H1 (cell line): ENCODE data around the gene TBC1D12.

ENCODE experiments used
- CHD1 ChIP-seq: IDR thresholded peaks from 2 replicates; pipeline ENCODE4 v1.6.1; 2012; ENCODE audit warnings: low read depth, low read length, improper control_type of control experiment
- CTCF ChIP-seq, 3 experiments: IDR thresholded peaks; 1 replicate in 2 of 3; 2 replicates in 1 of 3; pipeline versions ENCODE4 v1.5.1 to v1.6.1; 2011; ENCODE audit warnings: low read length in 3 of 3, mild to moderate bottlenecking in 3 of 3, inconsistent platforms in 2 of 3, low read depth in 1 of 3, moderate library complexity in 1 of 3; ENCODE audit not compliant: insufficient read depth in 1 of 3; ENCODE audit errors: control extremely low read depth in 1 of 3
- EZH2 ChIP-seq: fragments of 200-600 bp; sonication (generic); IDR thresholded peaks from 2 replicates; pipeline ENCODE4 v1.7.1; 2012; ENCODE audit warnings: low read depth, mild to moderate bottlenecking, moderate library complexity, low read length, inconsistent platforms; ENCODE audit not compliant: severe bottlenecking
- JUND ChIP-seq: IDR thresholded peaks from 2 replicates; pipeline ENCODE4 v1.6.1; 2011; ENCODE audit warnings: mild to moderate bottlenecking, improper control_type of control experiment, low read length
- PHF8 ChIP-seq: fragments of 200-600 bp; sonication (generic); conservative IDR thresholded peaks from 2 replicates; pipeline ENCODE4 v1.7.1; 2012; ENCODE audit warnings: low read depth, mild to moderate bottlenecking, inconsistent platforms, low read length, moderate library complexity
- SP2 ChIP-seq: IDR thresholded peaks from 2 replicates; pipeline ENCODE4 v1.6.1; 2012; ENCODE audit warnings: mild to moderate bottlenecking, low read length, inconsistent platforms
- SUZ12 ChIP-seq: fragments of 200-600 bp; sonication (generic); IDR thresholded peaks from 2 replicates; pipeline ENCODE4 v1.6.1; 2012; ENCODE audit warnings: mild to moderate bottlenecking, inconsistent platforms, low read length, moderate library complexity, mixed read lengths
- TAF1 ChIP-seq: IDR thresholded peaks from 2 replicates; pipeline ENCODE4 v1.6.1; 2011; ENCODE audit warnings: mild to moderate bottlenecking, low read depth, low read length

GRCh38 chr10:94353336-94353735 is 49.0 kb upstream of the TBC1D12 start:
- no peak for TF ChIP-seq JUND
- no peak for TF ChIP-seq EZH2
- no peak for TF ChIP-seq SP2
- no peak for TF ChIP-seq CTCF (IDR thresholded peaks at IDR 0.05; ENCODE audit: control extremely low read depth in 1 of 3, insufficient read depth in 1 of 3, low read depth in 1 of 3, low read length in 3 of 3)
- no peak for TF ChIP-seq TAF1
- TF ChIP-seq CHD1: no peak
- TF ChIP-seq SUZ12: no peak
- no peak for TF ChIP-seq PHF8
